ENCODE measurements around the gene TAOK1.

TAOK1 gene

GRCh38 chr17:29357232-29357631, 32.9 kb upstream of the TAOK1 start:
- no peak overlapping the region for H3K4me3 ChIP-seq (ENCODE audit: low read depth, low read length)
- peak overlapping the region; percentile 62; the same call in 1 of the 2 replicates for H3K27ac ChIP-seq (ENCODE audit: low read depth, low read length)
- no peaks in the 10 kb centered on the region for H3K27me3 ChIP-seq (ENCODE audit: insufficient read depth, low read length)
- peaks cover 12% of the 10 kb centered on the region for H3K4me1 ChIP-seq (ENCODE audit: control insufficient read depth, insufficient read depth, low read length, unreplicated experiment)
- no peak overlapping the region for H2AFZ ChIP-seq (ENCODE audit: low read length, unreplicated experiment)
- no peaks in the 10 kb centered on the region for H3K79me2 ChIP-seq (ENCODE audit: control insufficient read depth, insufficient read depth, low read length, unreplicated experiment)
- no peaks in the 10 kb centered on the region for H3K36me3 ChIP-seq (ENCODE audit: insufficient read depth, low read length)

DNA sequence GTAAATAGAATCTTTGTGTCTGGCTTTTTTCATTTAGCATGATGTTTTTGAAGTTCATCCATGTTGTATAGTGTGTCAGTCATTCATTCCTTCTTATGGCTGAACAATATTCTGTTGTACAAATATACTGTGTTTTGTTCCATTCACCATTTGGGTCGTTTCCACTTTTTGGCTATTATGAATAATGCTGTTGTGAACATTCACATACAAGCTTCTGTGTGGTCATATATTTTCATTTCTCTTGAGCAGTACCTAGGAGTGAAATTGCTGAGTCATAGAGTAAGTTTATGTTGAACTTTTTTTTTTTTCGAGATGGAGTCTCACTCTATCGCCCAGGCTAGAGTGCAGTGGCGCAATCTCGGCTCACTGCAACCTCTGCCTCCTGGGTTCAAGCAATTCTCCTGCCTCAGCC, 32.3 kb upstream of the TAOK1 start:
- Histone ChIP-seq H3K4me1 (ENCODE audit: control insufficient read depth, insufficient read depth, low read length, unreplicated experiment) (peaks cover 12% of the 10 kb centered on the region), H3K79me2 (ENCODE audit: control insufficient read depth, insufficient read depth, low read length, unreplicated experiment) (no peaks in the 10 kb centered on the region), H2AFZ (ENCODE audit: low read length, unreplicated experiment) (no peak overlapping the region), H3K4me3 (ENCODE audit: low read depth, low read length) (no peak overlapping the region), H3K27me3 (ENCODE audit: insufficient read depth, low read length) (no peaks in the 10 kb centered on the region), H3K27ac (ENCODE audit: low read depth, low read length) (peak overlapping the region; percentile 62), H3K36me3 (ENCODE audit: insufficient read depth, low read length) (no peaks in the 10 kb centered on the region)

- Histone ChIP-seq H2AFZ (ENCODE audit: low read length, unreplicated experiment) (no peak overlapping the region), H3K36me3 (ENCODE audit: insufficient read depth, low read length) (no peaks in the 10 kb centered on the region), H3K4me1 (ENCODE audit: control insufficient read depth, insufficient read depth, low read length, unreplicated experiment) (peaks cover 12% of the 10 kb centered on the region), H3K4me3 (ENCODE audit: low read depth, low read length) (no peak overlapping the region), H3K79me2 (ENCODE audit: control insufficient read depth, insufficient read depth, low read length, unreplicated experiment) (no peaks in the 10 kb centered on the region), H3K27ac (ENCODE audit: low read depth, low read length) (0 out of 2 replicates have a peak overlapping the region, but pooled peaks have one; percentile 19), H3K27me3 (ENCODE audit: insufficient read depth, low read length) (no peaks in the 10 kb centered on the region)
Measured at GRCh38 chr17:29358416-29358815, 31.7 kb upstream of the TAOK1 start.

GRCh38 chr17:29359777-29360176, 30.4 kb upstream of the TAOK1 start:
- no peak overlapping the region for H3K4me3 ChIP-seq (ENCODE audit: low read depth, low read length)
- H3K27ac ChIP-seq (ENCODE audit: low read depth, low read length), result no peak overlapping the region
- H2AFZ ChIP-seq (ENCODE audit: low read length, unreplicated experiment), result no peak overlapping the region
- peaks cover 12% of the 10 kb centered on the region for H3K4me1 ChIP-seq (ENCODE audit: control insufficient read depth, insufficient read depth, low read length, unreplicated experiment)
- no peaks in the 10 kb centered on the region for H3K36me3 ChIP-seq (ENCODE audit: insufficient read depth, low read length)
- no peaks in the 10 kb centered on the region for H3K79me2 ChIP-seq (ENCODE audit: control insufficient read depth, insufficient read depth, low read length, unreplicated experiment)
- H3K27me3 ChIP-seq (ENCODE audit: insufficient read depth, low read length), result no peaks in the 10 kb centered on the region

DNA sequence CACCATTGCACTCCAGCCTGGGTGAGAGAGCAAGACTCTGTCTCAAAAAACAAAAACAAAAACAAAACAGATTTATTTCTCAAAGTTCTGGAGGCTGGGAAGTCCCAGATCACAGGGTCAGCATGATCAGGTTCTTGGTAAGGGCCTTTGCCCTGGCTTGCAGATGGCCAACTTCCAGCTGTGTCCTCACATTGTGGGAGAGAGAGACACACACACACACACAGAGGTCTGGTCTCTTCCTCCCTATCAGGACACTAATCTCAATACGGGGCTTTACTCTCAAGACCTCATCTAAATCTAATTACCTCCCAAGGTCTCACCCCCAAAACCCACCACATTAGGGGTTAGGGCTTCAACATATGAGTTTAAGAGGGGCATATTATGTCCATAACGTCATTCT, 26.4 kb upstream of the TAOK1 start:
- no peaks in the 10 kb centered on the region for H3K36me3 ChIP-seq (ENCODE audit: insufficient read depth, low read length)
- H2AFZ ChIP-seq (ENCODE audit: low read length, unreplicated experiment), result no peak overlapping the region
- no peaks in the 10 kb centered on the region for H3K27me3 ChIP-seq (ENCODE audit: insufficient read depth, low read length)
- no peak overlapping the region for H3K27ac ChIP-seq (ENCODE audit: low read depth, low read length)
- no peak overlapping the region for H3K4me3 ChIP-seq (ENCODE audit: low read depth, low read length)
- H3K4me1 ChIP-seq (ENCODE audit: control insufficient read depth, insufficient read depth, low read length, unreplicated experiment), result peaks cover 2% of the 10 kb centered on the region
- no peaks in the 10 kb centered on the region for H3K79me2 ChIP-seq (ENCODE audit: control insufficient read depth, insufficient read depth, low read length, unreplicated experiment)

DNA sequence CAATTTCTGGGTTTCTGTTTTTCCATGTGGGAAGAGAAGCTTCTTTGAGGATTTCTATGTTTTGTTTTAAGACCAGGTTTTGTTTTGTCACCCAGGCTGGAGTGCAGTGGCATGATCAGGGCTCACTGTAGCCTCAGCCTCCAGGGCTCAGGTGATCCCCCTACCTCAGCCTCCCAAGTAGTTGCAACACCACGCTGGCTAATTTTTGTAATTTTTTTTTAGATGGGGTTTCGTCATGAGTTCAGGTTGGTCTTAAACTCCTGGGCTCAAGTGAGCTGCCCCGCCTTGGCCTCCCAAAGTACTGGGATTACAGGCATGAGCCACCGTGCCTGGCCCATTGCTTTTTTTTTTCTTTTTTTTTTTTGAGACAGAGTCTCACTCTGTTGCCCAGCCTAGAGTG, 25.5 kb upstream of the TAOK1 start:
- no peak overlapping the region for H3K27ac ChIP-seq (ENCODE audit: low read depth, low read length)
- H3K36me3 ChIP-seq (ENCODE audit: insufficient read depth, low read length), result no peaks in the 10 kb centered on the region
- no peak overlapping the region for H2AFZ ChIP-seq (ENCODE audit: low read length, unreplicated experiment)
- H3K4me1 ChIP-seq (ENCODE audit: control insufficient read depth, insufficient read depth, low read length, unreplicated experiment), result no peaks in the 10 kb centered on the region
- no peak overlapping the region for H3K4me3 ChIP-seq (ENCODE audit: low read depth, low read length)
- no peaks in the 10 kb centered on the region for H3K79me2 ChIP-seq (ENCODE audit: control insufficient read depth, insufficient read depth, low read length, unreplicated experiment)
- no peaks in the 10 kb centered on the region for H3K27me3 ChIP-seq (ENCODE audit: insufficient read depth, low read length)

DNA sequence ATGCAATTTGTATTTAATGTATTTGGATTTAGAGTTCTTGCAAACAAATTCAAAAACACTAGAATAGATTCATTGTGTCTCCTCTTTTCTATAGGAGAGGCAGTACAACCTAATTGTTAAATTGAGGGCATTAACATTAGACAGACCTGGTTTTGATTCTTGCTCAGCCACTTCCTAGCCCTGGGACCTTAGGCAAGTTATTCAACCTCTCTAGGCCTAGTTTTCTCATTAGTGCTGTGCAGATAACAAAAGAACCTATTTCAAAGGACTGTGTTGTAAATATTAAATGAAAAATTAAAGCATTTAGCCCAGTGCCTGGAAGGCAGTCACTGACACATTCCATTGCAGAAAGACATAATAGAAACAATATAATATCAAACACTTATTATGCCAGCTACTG, 22.0 kb upstream of the TAOK1 start:
- no peak overlapping the region for H3K4me3 ChIP-seq (ENCODE audit: low read depth, low read length)
- H3K27ac ChIP-seq (ENCODE audit: low read depth, low read length), result no peak overlapping the region
- no peak overlapping the region for H2AFZ ChIP-seq (ENCODE audit: low read length, unreplicated experiment)
- no peaks in the 10 kb centered on the region for H3K79me2 ChIP-seq (ENCODE audit: control insufficient read depth, insufficient read depth, low read length, unreplicated experiment)
- no peaks in the 10 kb centered on the region for H3K36me3 ChIP-seq (ENCODE audit: insufficient read depth, low read length)
- H3K4me1 ChIP-seq (ENCODE audit: control insufficient read depth, insufficient read depth, low read length, unreplicated experiment), result no peaks in the 10 kb centered on the region
- H3K27me3 ChIP-seq (ENCODE audit: insufficient read depth, low read length), result no peaks in the 10 kb centered on the region

DNA sequence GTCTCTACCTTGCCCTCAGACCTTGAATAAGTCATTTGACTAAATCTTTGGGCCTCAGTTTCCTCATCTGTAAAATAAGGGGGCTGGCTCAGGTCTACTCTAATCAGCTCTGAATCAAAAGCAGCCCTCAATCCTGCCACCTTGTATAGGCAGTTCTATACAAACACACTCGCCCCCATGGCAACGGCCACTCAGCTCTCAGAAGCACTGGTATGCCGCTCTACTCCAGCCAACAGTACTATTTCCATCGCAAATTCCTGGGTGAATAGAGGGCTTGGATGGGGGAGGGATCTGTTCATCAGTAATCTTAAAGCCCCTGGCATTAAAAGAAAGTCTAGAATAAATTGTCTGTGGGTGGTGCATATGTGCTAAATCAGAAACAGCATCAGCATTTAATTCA, 21.2 kb upstream of the TAOK1 start:
- Histone ChIP-seq H3K4me3 (ENCODE audit: low read depth, low read length) (no peak overlapping the region), H2AFZ (ENCODE audit: low read length, unreplicated experiment) (no peak overlapping the region), H3K27me3 (ENCODE audit: insufficient read depth, low read length) (no peaks in the 10 kb centered on the region), H3K79me2 (ENCODE audit: control insufficient read depth, insufficient read depth, low read length, unreplicated experiment) (no peaks in the 10 kb centered on the region), H3K36me3 (ENCODE audit: insufficient read depth, low read length) (no peaks in the 10 kb centered on the region), H3K27ac (ENCODE audit: low read depth, low read length) (no peak overlapping the region), H3K4me1 (ENCODE audit: control insufficient read depth, insufficient read depth, low read length, unreplicated experiment) (no peaks in the 10 kb centered on the region)

GRCh38 chr17:29369831-29370735, 20.1 kb upstream of the TAOK1 start:
- H3K4me3 ChIP-seq (ENCODE audit: low read depth, low read length), result peak overlapping the region; percentile 66
- no peak overlapping the region for H3K27ac ChIP-seq (ENCODE audit: low read depth, low read length)
- no peaks in the 10 kb centered on the region for H3K79me2 ChIP-seq (ENCODE audit: control insufficient read depth, insufficient read depth, low read length, unreplicated experiment)
- peaks cover 7% of the 10 kb centered on the region for H3K4me1 ChIP-seq (ENCODE audit: control insufficient read depth, insufficient read depth, low read length, unreplicated experiment)
- H3K36me3 ChIP-seq (ENCODE audit: insufficient read depth, low read length), result no peaks in the 10 kb centered on the region
- peak overlapping the region; percentile 96 for H2AFZ ChIP-seq (ENCODE audit: low read length, unreplicated experiment)
- H3K27me3 ChIP-seq (ENCODE audit: insufficient read depth, low read length), result no peaks in the 10 kb centered on the region

DNA sequence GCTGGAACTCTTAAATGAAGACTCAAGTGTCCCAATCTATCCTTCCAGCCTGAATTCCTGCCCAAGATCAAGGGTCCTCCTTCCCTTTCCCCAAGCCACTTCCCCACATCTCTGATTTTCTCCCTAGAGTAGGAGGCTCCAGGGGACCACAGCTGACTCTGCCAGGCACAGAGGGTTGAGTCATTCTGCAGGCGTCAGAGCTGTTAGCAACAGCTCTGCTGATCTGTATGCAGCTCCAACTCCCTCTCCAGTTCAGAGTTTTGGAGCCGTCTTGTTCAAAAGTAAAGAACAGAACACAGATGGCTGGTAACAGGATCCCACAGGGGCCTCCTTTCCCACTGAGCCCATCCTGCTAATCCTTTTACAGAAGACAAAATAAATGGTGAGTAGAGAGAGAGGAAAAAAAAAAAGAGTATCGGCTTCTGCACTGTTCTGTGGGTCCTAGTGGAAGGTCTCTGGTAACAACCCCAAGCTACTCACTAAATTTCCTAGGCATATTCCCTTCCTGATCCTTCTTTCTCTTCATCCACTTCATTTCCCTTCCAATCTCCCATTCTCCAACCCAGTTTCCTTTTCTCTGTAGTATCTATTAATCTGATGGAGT, 13.4 kb upstream of the TAOK1 start:
- Histone ChIP-seq H3K79me2 (ENCODE audit: control insufficient read depth, insufficient read depth, low read length, unreplicated experiment) (no peaks in the 10 kb centered on the region), H3K4me3 (ENCODE audit: low read depth, low read length) (no peak overlapping the region), H3K4me1 (ENCODE audit: control insufficient read depth, insufficient read depth, low read length, unreplicated experiment) (peaks cover 26% of the 10 kb centered on the region), H3K36me3 (ENCODE audit: insufficient read depth, low read length) (no peaks in the 10 kb centered on the region), H2AFZ (ENCODE audit: low read length, unreplicated experiment) (peak overlapping the region; percentile 49), H3K27me3 (ENCODE audit: insufficient read depth, low read length) (no peaks in the 10 kb centered on the region), H3K27ac (ENCODE audit: low read depth, low read length) (peak overlapping the region; percentile 23; the same call in 1 of the 2 replicates)

DNA sequence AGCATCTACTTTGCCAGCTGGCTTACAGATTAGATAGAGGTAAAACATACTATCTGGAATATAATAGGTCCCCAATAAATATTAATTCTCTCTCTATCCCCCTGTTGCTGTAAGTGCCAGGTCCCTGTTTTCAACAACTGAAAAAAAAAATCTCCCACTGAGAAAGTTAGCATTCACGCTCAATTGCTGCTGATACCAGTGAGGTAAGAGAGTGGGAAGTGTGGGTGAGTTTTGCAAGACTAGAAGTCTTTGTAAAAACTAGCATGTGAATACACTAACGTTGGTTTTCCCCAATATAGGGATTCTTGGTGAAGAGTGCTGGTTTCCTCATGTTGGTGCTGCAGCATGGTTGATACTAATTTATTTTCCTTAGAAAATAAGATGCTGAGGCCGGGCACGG, 11.7 kb upstream of the TAOK1 start:
- no peaks in the 10 kb centered on the region for H3K79me2 ChIP-seq (ENCODE audit: control insufficient read depth, insufficient read depth, low read length, unreplicated experiment)
- H3K27me3 ChIP-seq (ENCODE audit: insufficient read depth, low read length), result no peaks in the 10 kb centered on the region
- no peak overlapping the region for H3K4me3 ChIP-seq (ENCODE audit: low read depth, low read length)
- H2AFZ ChIP-seq (ENCODE audit: low read length, unreplicated experiment), result no peak overlapping the region
- peaks cover 26% of the 10 kb centered on the region for H3K4me1 ChIP-seq (ENCODE audit: control insufficient read depth, insufficient read depth, low read length, unreplicated experiment)
- H3K36me3 ChIP-seq (ENCODE audit: insufficient read depth, low read length), result no peaks in the 10 kb centered on the region
- H3K27ac ChIP-seq (ENCODE audit: low read depth, low read length), result no peak overlapping the region
